Measurements from ENCODE around the gene TREML2.

The TREML2 gene

GRCh38 chr6:41156001-41156400 lies 44.9 kb downstream of the TREML2 start:
- peaks cover 1% of the 10 kb centered on the region for H3K27me3 Mint-ChIP-seq
- no peak overlapping the region for H3K4me3 Mint-ChIP-seq
- H3K27ac Mint-ChIP-seq = no peak overlapping the region
- H3K36me3 Mint-ChIP-seq = peaks cover 5% of the 10 kb centered on the region
- no peaks in the 10 kb centered on the region for H3K4me1 Mint-ChIP-seq (ENCODE audit: low read depth)
- H3K9me3 Mint-ChIP-seq (ENCODE audit: low read depth) = no peaks in the 10 kb centered on the region

DNA sequence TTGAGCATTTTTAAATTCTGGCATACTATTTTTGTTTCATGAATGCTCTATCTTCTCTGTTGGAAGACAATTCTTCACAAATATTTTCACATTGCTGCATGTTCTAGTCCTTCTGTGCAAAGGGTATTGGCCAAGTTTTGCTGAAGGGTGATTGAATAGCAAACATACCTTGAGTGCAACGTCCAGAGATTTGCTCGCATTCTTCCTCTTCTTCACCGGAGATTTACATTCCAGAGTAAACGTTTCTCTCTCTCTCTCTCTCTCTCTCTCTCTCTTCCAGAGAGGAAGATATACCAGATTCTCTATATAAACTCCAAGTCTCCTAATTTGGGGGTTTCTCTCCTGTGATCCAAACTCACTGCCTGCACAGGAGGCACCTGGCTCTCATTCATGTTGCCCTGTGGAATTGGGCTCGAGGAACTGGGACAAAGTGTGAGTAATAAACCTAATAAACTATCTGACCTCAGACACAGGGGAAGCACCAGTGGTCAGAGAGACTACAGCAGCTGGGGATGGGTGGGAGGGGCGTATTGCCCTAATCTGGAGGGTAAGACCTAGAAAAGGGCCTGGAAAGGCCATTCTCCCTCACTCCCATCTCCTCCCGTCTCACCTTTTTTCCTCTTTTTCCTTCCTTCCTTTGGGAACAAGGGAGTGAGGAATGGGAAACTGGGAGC lies 45.7 kb downstream of the TREML2 start:
- Mint-ChIP-seq H3K4me3 (no peak overlapping the region), H3K4me1 (ENCODE audit: low read depth) (no peaks in the 10 kb centered on the region), H3K27me3 (no peaks in the 10 kb centered on the region), H3K9me3 (ENCODE audit: low read depth) (no peaks in the 10 kb centered on the region), H3K36me3 (peaks cover 8% of the 10 kb centered on the region), H3K27ac (no peak overlapping the region)

GRCh38 chr6:41153992-41154625 lies 46.8 kb downstream of the TREML2 start, which contains the start of gene TREML1:
TREML1 (minus strand) TSS chr6:41154347; CDS start chr6:41154288, 59 bp downstream.
- H3K27ac Mint-ChIP-seq = no peak within 1 kb of the TSS
- no peaks in the 10 kb centered on the region for H3K4me1 Mint-ChIP-seq (ENCODE audit: low read depth)
- no peaks in the 10 kb centered on the region for H3K9me3 Mint-ChIP-seq (ENCODE audit: low read depth)
- H3K4me3 Mint-ChIP-seq = no peak within 1 kb of the TSS
- peaks cover 12% of the 10 kb centered on the region for H3K36me3 Mint-ChIP-seq
- no peaks in the 10 kb centered on the region for H3K27me3 Mint-ChIP-seq

GRCh38 chr6:41153451-41153850 lies 47.5 kb downstream of the TREML2 start:
- H3K4me1 Mint-ChIP-seq (ENCODE audit: low read depth) = no peaks in the 10 kb centered on the region
- H3K36me3 Mint-ChIP-seq = peaks cover 16% of the 10 kb centered on the region
- no peaks in the 10 kb centered on the region for H3K27me3 Mint-ChIP-seq
- H3K27ac Mint-ChIP-seq = no peak overlapping the region
- no peak overlapping the region for H3K4me3 Mint-ChIP-seq
- no peaks in the 10 kb centered on the region for H3K9me3 Mint-ChIP-seq (ENCODE audit: low read depth)

GRCh38 chr6:41150671-41151070 lies 50.3 kb downstream of the TREML2 start:
- H3K27ac Mint-ChIP-seq = no peak overlapping the region

GRCh38 chr6:41147917-41148316 lies 53.0 kb downstream of the TREML2 start:
- Mint-ChIP-seq H3K27ac (no peak overlapping the region), H3K27me3 (no peaks in the 10 kb centered on the region), H3K9me3 (ENCODE audit: low read depth) (no peaks in the 10 kb centered on the region), H3K36me3 (peaks cover 23% of the 10 kb centered on the region), H3K4me1 (ENCODE audit: low read depth) (peaks cover 12% of the 10 kb centered on the region), H3K4me3 (peak overlapping the region; percentile 4)

More at GRCh38 chr6:41150671-41151070, 50.3 kb downstream of the TREML2 start:
- H3K36me3 Mint-ChIP-seq = peaks cover 14% of the 10 kb centered on the region
- peaks cover 12% of the 10 kb centered on the region for H3K4me1 Mint-ChIP-seq (ENCODE audit: low read depth)
- H3K9me3 Mint-ChIP-seq (ENCODE audit: low read depth) = no peaks in the 10 kb centered on the region
- H3K27me3 Mint-ChIP-seq = no peaks in the 10 kb centered on the region
- H3K4me3 Mint-ChIP-seq = no peak overlapping the region

All from activated naive CD8-positive, alpha-beta T cell (primary cell).